ACC112 (cell line): ENCODE measurements around the gene LYPD6B.

Experiments used
- H2AFZ ChIP-seq: fragments of 200-600 bp; sonication (generic); one replicate; pipeline ENCODE4 v1.6.0; 2017; ENCODE audit warnings: antibody characterized with exemption, low read length; ENCODE audit not compliant: unreplicated experiment
- H3K27ac ChIP-seq: fragments of 200-600 bp; sonication (generic); 2 replicates; pipeline ENCODE4 v1.5.1; 2014; ENCODE audit warnings: low read depth, mild to moderate bottlenecking, antibody characterized with exemption, low read length, moderate library complexity
- H3K27me3 ChIP-seq: fragments of 200-600 bp; sonication (generic); 2 replicates; pipeline ENCODE4 v1.6.1; 2014; ENCODE audit warnings: mild to moderate bottlenecking, antibody characterized with exemption, low read length, moderate library complexity, mixed read lengths; ENCODE audit not compliant: insufficient read depth
- H3K36me3 ChIP-seq: fragments of 200-600 bp; sonication (generic); 2 replicates; pipeline ENCODE4 v1.6.1; 2016; ENCODE audit warnings: mild to moderate bottlenecking, antibody characterized with exemption, low read length, moderate library complexity, mixed read lengths; ENCODE audit not compliant: insufficient read depth
- H3K4me1 ChIP-seq: fragments of 200-600 bp; sonication (generic); one replicate; pipeline ENCODE4 v1.6.1; 2016; ENCODE audit warnings: low read length, mixed read lengths; ENCODE audit not compliant: insufficient read depth, unreplicated experiment, control insufficient read depth
- H3K4me3 ChIP-seq: fragments of 200-600 bp; sonication (generic); 2 replicates; pipeline ENCODE4 v1.5.1; 2014; ENCODE audit warnings: mild to moderate bottlenecking, low read depth, low read length
- H3K79me2 ChIP-seq: fragments of 200-600 bp; sonication (generic); one replicate; pipeline ENCODE4 v1.6.0; 2016; ENCODE audit warnings: low read length; ENCODE audit not compliant: control insufficient read depth, unreplicated experiment, insufficient read depth

Gene LYPD6B

GRCh38 chr2:149112713-149113112 is 74.2 kb downstream of the LYPD6B start:
- Histone ChIP-seq H3K27me3 (no peaks in the 10 kb centered on the region), H3K36me3 (no peaks in the 10 kb centered on the region)

GRCh38 chr2:149115781-149116180 is 77.3 kb downstream of the LYPD6B start:
- H3K27me3 ChIP-seq = no peaks in the 10 kb centered on the region
- H3K79me2 ChIP-seq = no peaks in the 10 kb centered on the region
- no peak overlapping the region for H2AFZ ChIP-seq
- no peaks in the 10 kb centered on the region for H3K4me1 ChIP-seq
- H3K27ac ChIP-seq = no peak overlapping the region
- H3K4me3 ChIP-seq = no peak overlapping the region
- no peaks in the 10 kb centered on the region for H3K36me3 ChIP-seq

More at GRCh38 chr2:149112713-149113112, 74.2 kb downstream of the LYPD6B start:
- H3K4me3 ChIP-seq = no peak overlapping the region
- H3K27ac ChIP-seq = no peak overlapping the region
- H3K79me2 ChIP-seq = no peaks in the 10 kb centered on the region
- no peaks in the 10 kb centered on the region for H3K4me1 ChIP-seq
- H2AFZ ChIP-seq = no peak overlapping the region

- H2AFZ ChIP-seq = no peak overlapping the region
Observed at GRCh38 chr2:149119368-149119767, 80.9 kb downstream of the LYPD6B start.

GRCh38 chr2:149122516-149122915 is 84.0 kb downstream of the LYPD6B start:
- Histone ChIP-seq H3K27me3 (no peaks in the 10 kb centered on the region), H2AFZ (no peak overlapping the region), H3K79me2 (no peaks in the 10 kb centered on the region), H3K4me3 (no peak overlapping the region), H3K27ac (no peak overlapping the region), H3K36me3 (no peaks in the 10 kb centered on the region), H3K4me1 (no peaks in the 10 kb centered on the region)

More at GRCh38 chr2:149119368-149119767, 80.9 kb downstream of the LYPD6B start:
- Histone ChIP-seq H3K27me3 (no peaks in the 10 kb centered on the region), H3K4me1 (no peaks in the 10 kb centered on the region), H3K79me2 (no peaks in the 10 kb centered on the region), H3K4me3 (no peak overlapping the region), H3K27ac (no peak overlapping the region), H3K36me3 (no peaks in the 10 kb centered on the region)

GRCh38 chr2:149125031-149125725 is 86.7 kb downstream of the LYPD6B start:
- H3K36me3 ChIP-seq = no peaks in the 10 kb centered on the region
- H3K4me1 ChIP-seq = no peaks in the 10 kb centered on the region
- H2AFZ ChIP-seq = no peak overlapping the region
- no peak overlapping the region for H3K27ac ChIP-seq
- no peak overlapping the region for H3K4me3 ChIP-seq
- H3K79me2 ChIP-seq = no peaks in the 10 kb centered on the region
- H3K27me3 ChIP-seq = no peaks in the 10 kb centered on the region

- no peaks in the 10 kb centered on the region for H3K27me3 ChIP-seq
- H3K79me2 ChIP-seq = no peaks in the 10 kb centered on the region
- H3K27ac ChIP-seq = no peak overlapping the region
- no peak overlapping the region for H3K4me3 ChIP-seq
- no peaks in the 10 kb centered on the region for H3K4me1 ChIP-seq
- no peaks in the 10 kb centered on the region for H3K36me3 ChIP-seq
- no peak overlapping the region for H2AFZ ChIP-seq
Observed at GRCh38 chr2:149129433-149129832, 90.9 kb downstream of the LYPD6B start.

- no peaks in the 10 kb centered on the region for H3K27me3 ChIP-seq
- no peaks in the 10 kb centered on the region for H3K4me1 ChIP-seq
- H3K4me3 ChIP-seq = no peak overlapping the region
- H3K79me2 ChIP-seq = no peaks in the 10 kb centered on the region
- no peak overlapping the region for H2AFZ ChIP-seq
- H3K36me3 ChIP-seq = no peaks in the 10 kb centered on the region
- no peak overlapping the region for H3K27ac ChIP-seq
Observed at GRCh38 chr2:149132339-149132738, 93.8 kb downstream of the LYPD6B start.

GRCh38 chr2:149132901-149133300 is 94.4 kb downstream of the LYPD6B start:
- Histone ChIP-seq H3K27ac (no peak overlapping the region), H3K4me3 (no peak overlapping the region), H3K27me3 (no peaks in the 10 kb centered on the region), H3K4me1 (no peaks in the 10 kb centered on the region), H3K36me3 (no peaks in the 10 kb centered on the region), H2AFZ (no peak overlapping the region), H3K79me2 (no peaks in the 10 kb centered on the region)

- no peaks in the 10 kb centered on the region for H3K27me3 ChIP-seq
- H3K36me3 ChIP-seq = no peaks in the 10 kb centered on the region
- H2AFZ ChIP-seq = no peak overlapping the region
Observed at GRCh38 chr2:149134335-149134923, 95.9 kb downstream of the LYPD6B start.

GRCh38 chr2:149136111-149136510 is 97.6 kb downstream of the LYPD6B start:
- no peaks in the 10 kb centered on the region for H3K4me1 ChIP-seq
- H3K4me3 ChIP-seq = no peak overlapping the region
- no peaks in the 10 kb centered on the region for H3K79me2 ChIP-seq
- no peaks in the 10 kb centered on the region for H3K27me3 ChIP-seq
- H2AFZ ChIP-seq = no peak overlapping the region
- H3K27ac ChIP-seq = no peak overlapping the region
- no peaks in the 10 kb centered on the region for H3K36me3 ChIP-seq

More at GRCh38 chr2:149134335-149134923, 95.9 kb downstream of the LYPD6B start:
- H3K27ac ChIP-seq = no peak overlapping the region
- H3K79me2 ChIP-seq = no peaks in the 10 kb centered on the region
- no peaks in the 10 kb centered on the region for H3K4me1 ChIP-seq
- H3K4me3 ChIP-seq = no peak overlapping the region

- no peak overlapping the region for H2AFZ ChIP-seq
- H3K27ac ChIP-seq = no peak overlapping the region
- H3K4me3 ChIP-seq = no peak overlapping the region
- H3K27me3 ChIP-seq = no peaks in the 10 kb centered on the region
- no peaks in the 10 kb centered on the region for H3K4me1 ChIP-seq
- no peaks in the 10 kb centered on the region for H3K36me3 ChIP-seq
- H3K79me2 ChIP-seq = no peaks in the 10 kb centered on the region
Observed at GRCh38 chr2:149141046-149141445, 102.5 kb downstream of the LYPD6B start.
